K562 (cell line): ENCODE data around the gene ENOSF1. TPM values are rescaled to one million over a fixed set of nuclear protein-coding genes. Genes with fewer than 3 reads are reported as not detected.

Source experiments
- ATF3 ChIP-seq, 2 experiments: fragments of 450-650 bp in 1 of 2; sonication (generic) in 1 of 2; formaldehyde crosslinking in 1 of 2; IDR thresholded peaks in 1 of 2; conservative IDR thresholded peaks in 1 of 2; 2 replicates each; pipeline versions ENCODE4 v1.6.1 to v1.8.1; 2016 to 2023; ENCODE audit warnings: mild to moderate bottlenecking in 2 of 2, moderate library complexity in 2 of 2, inconsistent platforms in 1 of 2, missing genetic modification reagents in 1 of 2
- BCLAF1 ChIP-seq, 2 experiments: fragments of 450-650 bp in 1 of 2; IDR thresholded peaks; 2 replicates each; pipeline ENCODE4 v1.6.1; 2011 to 2017; ENCODE audit warnings: low read depth in 2 of 2, antibody characterized with exemption in 1 of 2, borderline replicate concordance in 1 of 2, low read length in 1 of 2, mild to moderate bottlenecking in 1 of 2, mixed read lengths in 1 of 2; ENCODE audit not compliant: control insufficient read depth in 1 of 2
- BHLHE40 ChIP-seq: IDR thresholded peaks from 2 replicates; pipeline ENCODE4 v1.6.1; 2011; ENCODE audit warnings: low read length, improper control_type of control experiment
- BRF1 ChIP-seq: IDR thresholded peaks from 3 replicates; pipeline ENCODE4 v1.6.1; 2011; ENCODE audit warnings: borderline replicate concordance, mild to moderate bottlenecking; ENCODE audit not compliant: insufficient read length; ENCODE audit errors: extremely low read depth
- HBP1 ChIP-seq: fragments of 450-650 bp; formaldehyde crosslinking; IDR thresholded peaks from 2 replicates; pipeline ENCODE4 v1.4.0; 2022; ENCODE audit warnings: missing genetic modification characterization
- HDAC1 ChIP-seq, 2 experiments: fragments of 450-650 bp; IDR thresholded peaks; 2 replicates each; pipeline ENCODE4 v1.6.1; 2016 to 2017; ENCODE audit warnings: inconsistent platforms in 1 of 2, mild to moderate bottlenecking in 1 of 2, moderate library complexity in 1 of 2
- KLF1 ChIP-seq: fragments of 450-650 bp; IDR thresholded peaks from 2 replicates; pipeline ENCODE4 v1.6.1; 2016; ENCODE audit warnings: missing genetic modification characterization, missing compliant biosample characterization
- NCOA4 ChIP-seq: fragments of 450-650 bp; IDR thresholded peaks from 2 replicates; pipeline ENCODE4 v1.6.1; 2018; ENCODE audit warnings: mild to moderate bottlenecking; ENCODE audit not compliant: partially characterized antibody
- PPARD ChIP-seq: fragments of 250-450 bp; sonication (Bioruptor Pico); IDR thresholded peaks from 2 replicates; pipeline ENCODE4 v1.8.0; 2022; ENCODE audit warnings: inconsistent platforms, mild to moderate bottlenecking, moderate library complexity
- RBM14 ChIP-seq: fragments of 200-400 bp; formaldehyde crosslinking; IDR thresholded peaks from 2 replicates; pipeline ENCODE4 v1.6.1; 2018; ENCODE audit warnings: low read depth, mild to moderate bottlenecking, low read length, moderate library complexity, borderline replicate concordance; ENCODE audit not compliant: insufficient read depth
- THAP7 ChIP-seq: fragments of 250-450 bp; sonication (Bioruptor Pico); IDR thresholded peaks from 2 replicates; pipeline ENCODE4 v1.5.0; 2021
- TRIM28 ChIP-seq: fragments of 450-650 bp; IDR thresholded peaks from 2 replicates; pipeline ENCODE4 v1.6.1; 2017
- ZNF133 ChIP-seq: fragments of 250-450 bp; sonication (Bioruptor Pico); IDR thresholded peaks from 2 replicates; pipeline ENCODE4 v1.4.0; 2020; ENCODE audit warnings: mild to moderate bottlenecking
- ZNF316 ChIP-seq: fragments of 450-650 bp; IDR thresholded peaks from 2 replicates; pipeline ENCODE4 v1.6.1; 2016
- ZNF592 ChIP-seq: fragments of 450-650 bp; IDR thresholded peaks from 2 replicates; pipeline ENCODE4 v1.6.1; 2017; ENCODE audit warnings: antibody characterized with exemption, mild to moderate bottlenecking
- polyA plus RNA-seq, 8 experiments: library from polyadenylated mRNA; depleted of rRNA in 4 of 8; stranded (reverse) in 5 of 8; unstranded in 3 of 8; fragments of >200 nt; fragmentation: Nextera tagmentation in 2 of 8; fragmentation: Illumina TruSeq in 1 of 8; extraction: Ambion mirVana in 2 of 8; extraction: Trizol in 1 of 8; gene quantifications; 2 replicates each; pipeline versions ENCODE4 v1.2.1 to v1.2.3, GENCODE V29; 2011 to 2014; ENCODE audit warnings: inconsistent platforms in 1 of 8, missing spikeins in 1 of 8
- total RNA-seq, 7 experiments: library from RNA; depleted of rRNA in 6 of 7; stranded (reverse); fragments of >200 nt in 6 of 7; fragmentation: Illumina TruSeq in 2 of 7; extraction: Trizol in 2 of 7; gene quantifications; 2 replicates each; pipeline versions ENCODE4 v1.2.1 to v1.2.3, GENCODE V29; 2011 to 2021; ENCODE audit warnings: low replicate concordance in 1 of 7

Gene ENOSF1
- total and polyA plus RNA-seq, 9 of the 15 experiments (the other 6 are each of a cell fraction or from before 2014, with no cell fraction given) = 15.5 to 66.4 (median 46.5) TPM

- TF ChIP-seq HDAC1 (IDR thresholded peaks at IDR 0.05) = peak in 1 of 2 experiments; percentile 76; a peak in 3 of 4 replicates
- TF ChIP-seq BRF1 = no peak
- 0 out of 2 replicates have a peak, but pooled peaks have one; percentile 56 for TF ChIP-seq RBM14
- TF ChIP-seq HBP1 (CRISPR knock-in tag) = no peak
- no peak for TF ChIP-seq NCOA4
- TF ChIP-seq BHLHE40 = peak; percentile 28
- TF ChIP-seq KLF1 (tag) = peak; percentile 88
- no peak for TF ChIP-seq TRIM28
- peak; percentile 61 for TF ChIP-seq ZNF592
- TF ChIP-seq PPARD (CRISPR knock-in tag) = no peak
- no peak for TF ChIP-seq THAP7 (CRISPR knock-in tag)
- TF ChIP-seq ZNF316 = peak; percentile 53
- TF ChIP-seq ZNF133 (CRISPR knock-in tag) = no peak
- no peak for TF ChIP-seq ATF3 (IDR thresholded peaks at IDR 0.05)
- TF ChIP-seq ATF3 (CRISPR knock-in tag; conservative IDR thresholded peaks at IDR 0.05) = no peak
- no peak for TF ChIP-seq BCLAF1 (IDR thresholded peaks at IDR 0.05; ENCODE audit: borderline replicate concordance in 1 of 2, control insufficient read depth in 1 of 2, low read depth in 2 of 2, low read length in 1 of 2)
Measured at GRCh38 chr18:657311-658000, 55.0 kb downstream of the ENOSF1 start, which contains the start of gene TYMS (continued).
